ENCODE results near the gene VPS50.

Gene VPS50

GRCh38 chr7:93231799-93232672 lies at the start of gene VPS50:
TSS of gene VPS50 (plus strand) at chr7:93232366. CDS start at chr7:93232468, 102 bp downstream.
- H3K27me3 Mint-ChIP-seq = no peaks in the 10 kb centered on the region
- H3K9me3 Mint-ChIP-seq = no peaks in the 10 kb centered on the region
- H3K4me3 Mint-ChIP-seq = peak within 1 kb of the TSS; percentile 95
- H3K4me1 Mint-ChIP-seq = peaks cover 23% of the 10 kb centered on the region
- H3K36me3 Mint-ChIP-seq = no peaks in the 10 kb centered on the region
- CTCF ChIA-PET = interaction anchor here (0.9 to 3.1 kb wide), 4 partner anchors 13 to 352 kb away, joined by 3 to 16 read pairs (median 3); no protein-coding TSS in a partner anchor
- H3K27ac Mint-ChIP-seq = peak within 1 kb of the TSS; percentile 96
- peak; percentile 95 for DNase-seq

GRCh38 chr7:93185303-93186027 lies 46.7 kb upstream of the VPS50 start:
- no peak overlapping the region for H3K4me3 Mint-ChIP-seq
- H3K27ac Mint-ChIP-seq = no peak overlapping the region
- peaks cover 20% of the 10 kb centered on the region for H3K27me3 Mint-ChIP-seq
- no peak for DNase-seq
- CTCF ChIA-PET = no interaction called here
- H3K9me3 Mint-ChIP-seq = no peaks in the 10 kb centered on the region
- H3K36me3 Mint-ChIP-seq = no peaks in the 10 kb centered on the region
- no peaks in the 10 kb centered on the region for H3K4me1 Mint-ChIP-seq

- DNase-seq = no peak
- H3K27me3 Mint-ChIP-seq = peaks cover 27% of the 10 kb centered on the region
- H3K9me3 Mint-ChIP-seq = no peaks in the 10 kb centered on the region
- no peak overlapping the region for H3K4me3 Mint-ChIP-seq
- no peaks in the 10 kb centered on the region for H3K4me1 Mint-ChIP-seq
- CTCF ChIA-PET = no interaction called here
- no peak overlapping the region for H3K27ac Mint-ChIP-seq
- H3K36me3 Mint-ChIP-seq = no peaks in the 10 kb centered on the region
Measured at GRCh38 chr7:93188870-93189634, 43.1 kb upstream of the VPS50 start.

GRCh38 chr7:93194386-93194785 lies 37.8 kb upstream of the VPS50 start:
- H3K36me3 Mint-ChIP-seq = no peaks in the 10 kb centered on the region
- no peak for DNase-seq
- H3K9me3 Mint-ChIP-seq = no peaks in the 10 kb centered on the region
- H3K4me3 Mint-ChIP-seq = no peak overlapping the region
- CTCF ChIA-PET = interaction anchor here (1.8 kb wide), 1 partner anchor 35 kb away, joined by 3 read pairs; no protein-coding TSS in a partner anchor
- H3K4me1 Mint-ChIP-seq = no peaks in the 10 kb centered on the region
- peaks cover 19% of the 10 kb centered on the region for H3K27me3 Mint-ChIP-seq
- H3K27ac Mint-ChIP-seq = no peak overlapping the region

GRCh38 chr7:93196336-93196735 lies 35.8 kb upstream of the VPS50 start:
- no peaks in the 10 kb centered on the region for H3K36me3 Mint-ChIP-seq
- no peak overlapping the region for H3K27ac Mint-ChIP-seq
- no peak overlapping the region for H3K4me3 Mint-ChIP-seq
- H3K9me3 Mint-ChIP-seq = no peaks in the 10 kb centered on the region
- peaks cover 11% of the 10 kb centered on the region for H3K27me3 Mint-ChIP-seq
- no peaks in the 10 kb centered on the region for H3K4me1 Mint-ChIP-seq
- CTCF ChIA-PET = no interaction called here
- no peak for DNase-seq

- peaks cover 8% of the 10 kb centered on the region for H3K27me3 Mint-ChIP-seq
- DNase-seq = no peak
- no peak overlapping the region for H3K4me3 Mint-ChIP-seq
- H3K4me1 Mint-ChIP-seq = no peaks in the 10 kb centered on the region
- H3K27ac Mint-ChIP-seq = no peak overlapping the region
- CTCF ChIA-PET = no interaction called here
- no peaks in the 10 kb centered on the region for H3K36me3 Mint-ChIP-seq
- no peaks in the 10 kb centered on the region for H3K9me3 Mint-ChIP-seq
Measured at GRCh38 chr7:93198472-93198871, 33.7 kb upstream of the VPS50 start.

- CTCF ChIA-PET = no interaction called here
- Mint-ChIP-seq H3K4me3 (no peak overlapping the region), H3K9me3 (no peaks in the 10 kb centered on the region), H3K27ac (peak overlapping the region; percentile 29), H3K36me3 (no peaks in the 10 kb centered on the region), H3K4me1 (no peaks in the 10 kb centered on the region), H3K27me3 (peaks cover 18% of the 10 kb centered on the region)
- DNase-seq = no peak
Measured at GRCh38 chr7:93202594-93203250, 29.4 kb upstream of the VPS50 start.

GRCh38 chr7:93203496-93203895 lies 28.7 kb upstream of the VPS50 start:
- peaks cover 18% of the 10 kb centered on the region for H3K27me3 Mint-ChIP-seq
- no peaks in the 10 kb centered on the region for H3K36me3 Mint-ChIP-seq
- no peak overlapping the region for H3K4me3 Mint-ChIP-seq
- no peak for DNase-seq
- no peaks in the 10 kb centered on the region for H3K4me1 Mint-ChIP-seq
- no peak overlapping the region for H3K27ac Mint-ChIP-seq
- CTCF ChIA-PET = no interaction called here
- no peaks in the 10 kb centered on the region for H3K9me3 Mint-ChIP-seq

- Mint-ChIP-seq H3K4me1 (no peaks in the 10 kb centered on the region), H3K4me3 (no peak overlapping the region), H3K27ac (no peak overlapping the region), H3K9me3 (no peaks in the 10 kb centered on the region), H3K36me3 (no peaks in the 10 kb centered on the region), H3K27me3 (peaks cover 16% of the 10 kb centered on the region)
- no peak for DNase-seq
- CTCF ChIA-PET = no interaction called here
Measured at GRCh38 chr7:93205046-93205445, 27.1 kb upstream of the VPS50 start.

- no peak for DNase-seq
- Mint-ChIP-seq H3K4me1 (no peaks in the 10 kb centered on the region), H3K27ac (no peak overlapping the region), H3K9me3 (no peaks in the 10 kb centered on the region), H3K4me3 (no peak overlapping the region), H3K36me3 (no peaks in the 10 kb centered on the region), H3K27me3 (peaks cover 22% of the 10 kb centered on the region)
- CTCF ChIA-PET = no interaction called here
Measured at GRCh38 chr7:93211228-93211818, 20.8 kb upstream of the VPS50 start.

GRCh38 chr7:93212881-93213280 lies 19.3 kb upstream of the VPS50 start:
- H3K4me1 Mint-ChIP-seq = no peaks in the 10 kb centered on the region
- peaks cover 17% of the 10 kb centered on the region for H3K27me3 Mint-ChIP-seq
- H3K36me3 Mint-ChIP-seq = no peaks in the 10 kb centered on the region
- DNase-seq = no peak
- H3K9me3 Mint-ChIP-seq = no peaks in the 10 kb centered on the region
- H3K4me3 Mint-ChIP-seq = no peak overlapping the region
- no peak overlapping the region for H3K27ac Mint-ChIP-seq
- CTCF ChIA-PET = interaction anchor here (1.2 kb wide), 1 partner anchor 15 kb away, joined by 5 read pairs; no protein-coding TSS in a partner anchor

- no peak for DNase-seq
- H3K27me3 Mint-ChIP-seq = peaks cover 9% of the 10 kb centered on the region
- H3K4me1 Mint-ChIP-seq = no peaks in the 10 kb centered on the region
- no peaks in the 10 kb centered on the region for H3K9me3 Mint-ChIP-seq
- no peaks in the 10 kb centered on the region for H3K36me3 Mint-ChIP-seq
- CTCF ChIA-PET = no interaction called here
- no peak overlapping the region for H3K27ac Mint-ChIP-seq
- no peak overlapping the region for H3K4me3 Mint-ChIP-seq
Measured at GRCh38 chr7:93218997-93219827, 13.0 kb upstream of the VPS50 start.

GRCh38 chr7:93219868-93220267 lies 12.3 kb upstream of the VPS50 start:
- H3K9me3 Mint-ChIP-seq = no peaks in the 10 kb centered on the region
- CTCF ChIA-PET = no interaction called here

More at GRCh38 chr7:93219868-93220267, 12.3 kb upstream of the VPS50 start:
- DNase-seq = no peak
- no peak overlapping the region for H3K4me3 Mint-ChIP-seq
- H3K4me1 Mint-ChIP-seq = no peaks in the 10 kb centered on the region
- H3K27ac Mint-ChIP-seq = no peak overlapping the region
- H3K27me3 Mint-ChIP-seq = peaks cover 7% of the 10 kb centered on the region
- no peaks in the 10 kb centered on the region for H3K36me3 Mint-ChIP-seq

All from activated naive CD4-positive, alpha-beta T cell treated with anti-CD3 and anti-CD28 coated beads, Interleukin-2, amount 10 ng/mL, durations not matched to agents 7 days and 5 days (primary cell).